GM13976 (cell line): ENCODE measurements around the gene ZC3H14.

Experiments
- DNase-seq: peaks from one replicate; pipeline ENCODE4 v3.0.0; 2012; ENCODE audit warnings: low spot score
- in situ Hi-C: fragments of 300-500 bp; cut with MboI; formaldehyde crosslinking; loops from one replicate; pipeline ENCODE4 v1.12.0; 2022; ENCODE audit warnings: low sequenced_read_pairs, mixed read lengths, inconsistent platforms; ENCODE audit not compliant: unreplicated experiment
- TF ChIP-seq, protein P1 (sequence below): IDR thresholded peaks from 2 replicates; pipeline ENCODE4 v1.5.1; 2012; ENCODE audit warnings: borderline replicate concordance, mild to moderate bottlenecking; ENCODE audit not compliant: insufficient read depth; ENCODE audit errors: extremely low read depth, missing control alignments, control extremely low read depth

Gene ZC3H14

DNA sequence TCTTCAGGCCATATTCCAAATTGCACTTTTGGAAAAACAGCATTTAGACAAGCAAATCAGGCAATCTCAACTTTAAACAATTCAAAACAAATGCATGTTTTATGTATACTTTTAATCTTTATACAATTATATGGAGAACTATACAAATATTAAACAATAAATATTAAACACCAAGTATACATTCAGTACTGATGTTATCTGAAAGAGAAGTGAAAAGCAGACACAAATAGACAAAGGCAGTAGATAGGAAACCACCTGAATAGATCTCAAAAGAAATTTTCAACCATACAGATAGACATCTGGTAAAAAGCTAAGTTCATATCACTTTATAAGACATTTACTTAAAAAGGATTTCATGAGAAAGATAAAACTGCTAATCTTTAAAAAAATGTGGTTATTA, 65.2 kb downstream of the ZC3H14 start:
- TF ChIP-seq, protein P1, sequence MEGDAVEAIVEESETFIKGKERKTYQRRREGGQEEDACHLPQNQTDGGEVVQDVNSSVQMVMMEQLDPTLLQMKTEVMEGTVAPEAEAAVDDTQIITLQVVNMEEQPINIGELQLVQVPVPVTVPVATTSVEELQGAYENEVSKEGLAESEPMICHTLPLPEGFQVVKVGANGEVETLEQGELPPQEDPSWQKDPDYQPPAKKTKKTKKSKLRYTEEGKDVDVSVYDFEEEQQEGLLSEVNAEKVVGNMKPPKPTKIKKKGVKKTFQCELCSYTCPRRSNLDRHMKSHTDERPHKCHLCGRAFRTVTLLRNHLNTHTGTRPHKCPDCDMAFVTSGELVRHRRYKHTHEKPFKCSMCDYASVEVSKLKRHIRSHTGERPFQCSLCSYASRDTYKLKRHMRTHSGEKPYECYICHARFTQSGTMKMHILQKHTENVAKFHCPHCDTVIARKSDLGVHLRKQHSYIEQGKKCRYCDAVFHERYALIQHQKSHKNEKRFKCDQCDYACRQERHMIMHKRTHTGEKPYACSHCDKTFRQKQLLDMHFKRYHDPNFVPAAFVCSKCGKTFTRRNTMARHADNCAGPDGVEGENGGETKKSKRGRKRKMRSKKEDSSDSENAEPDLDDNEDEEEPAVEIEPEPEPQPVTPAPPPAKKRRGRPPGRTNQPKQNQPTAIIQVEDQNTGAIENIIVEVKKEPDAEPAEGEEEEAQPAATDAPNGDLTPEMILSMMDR = no peak
- in situ Hi-C loops = no loop called here
- DNase-seq = no peak

DNA sequence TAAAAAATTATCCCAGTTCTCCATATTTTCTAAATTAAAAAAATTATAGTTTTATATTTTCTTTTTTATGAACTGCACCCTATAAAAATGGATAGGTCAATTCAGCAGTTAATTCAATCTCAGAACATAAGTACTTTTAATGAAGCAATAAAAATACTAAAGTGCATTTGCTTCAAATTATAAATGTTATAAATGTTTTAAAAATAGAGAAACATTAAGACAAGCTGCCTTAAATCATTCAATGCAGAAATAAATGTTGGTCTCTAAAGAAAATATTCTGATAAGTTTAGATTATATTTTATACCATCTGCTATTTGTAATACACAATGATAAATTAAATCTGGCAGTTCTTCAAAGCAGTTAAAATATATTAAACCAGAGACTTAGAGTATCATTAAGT, 65.6 kb downstream of the ZC3H14 start:
- TF ChIP-seq, protein P1 = no peak
- in situ Hi-C loops = no loop called here
- DNase-seq = no peak

DNA sequence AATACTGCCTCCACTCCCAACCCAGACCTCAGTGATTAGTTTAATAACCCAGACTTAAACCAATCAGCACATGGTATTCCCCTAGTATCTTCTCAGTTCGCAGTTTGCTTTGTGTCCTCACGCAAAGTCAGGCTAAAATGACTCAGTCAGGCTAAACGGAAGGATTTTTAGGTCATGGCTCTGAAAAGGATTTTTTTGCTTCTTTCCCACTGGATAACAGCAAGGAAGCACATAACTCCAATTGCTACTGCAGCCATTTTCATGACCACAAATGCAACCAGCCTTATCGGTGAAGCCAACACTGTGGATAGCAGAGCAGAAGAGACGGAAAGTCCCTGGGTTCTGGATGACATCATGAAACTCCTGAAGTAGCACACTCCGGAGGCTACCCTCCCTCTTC, 67.7 kb downstream of the ZC3H14 start:
- DNase-seq = peak; percentile 12
- in situ Hi-C loops = no loop called here
- TF ChIP-seq, protein P1 = no peak

DNA sequence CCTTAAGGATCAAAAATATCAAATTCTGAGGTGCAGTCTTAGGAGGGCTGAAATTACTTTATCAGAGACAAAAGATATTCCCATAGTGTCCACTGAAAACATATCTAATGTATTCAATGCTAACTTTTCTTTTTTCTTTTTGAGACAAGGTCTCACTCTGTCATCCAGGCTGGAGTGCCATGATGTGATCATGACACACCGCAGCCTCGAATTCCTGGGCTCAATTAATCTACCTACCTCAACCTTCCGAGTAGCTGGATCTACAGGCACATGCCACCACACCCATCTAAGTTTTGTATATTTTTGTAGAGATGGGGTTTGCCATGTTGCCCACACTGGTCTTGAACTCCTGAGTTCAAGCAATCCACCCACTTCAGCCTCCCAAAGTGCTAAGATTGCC, 68.3 kb downstream of the ZC3H14 start:
- DNase-seq = no peak
- in situ Hi-C loops = no loop called here
- TF ChIP-seq, protein P1 = no peak

DNA sequence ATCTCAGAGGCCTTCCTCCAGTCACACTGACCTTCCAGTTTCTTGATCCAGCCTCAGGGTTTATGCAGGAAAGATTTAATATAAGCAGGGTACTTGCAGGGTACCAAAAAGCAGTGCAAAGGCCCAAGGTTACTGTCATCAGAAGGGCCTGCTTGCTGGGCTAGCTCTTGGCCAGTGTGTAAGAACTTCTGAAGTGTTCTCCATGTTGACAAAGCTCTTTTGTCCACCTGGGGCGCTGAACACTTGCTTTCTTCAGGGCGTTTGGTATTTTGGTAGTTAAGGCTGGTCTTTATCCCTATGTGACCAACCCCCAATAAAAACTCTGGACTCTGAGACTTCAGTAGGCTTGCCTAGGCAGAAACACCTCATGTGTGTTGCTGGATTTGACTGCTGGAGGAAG, 69.7 kb downstream of the ZC3H14 start:
- in situ Hi-C loops = no loop called here
- DNase-seq = no peak
- TF ChIP-seq, protein P1 = no peak

DNA sequence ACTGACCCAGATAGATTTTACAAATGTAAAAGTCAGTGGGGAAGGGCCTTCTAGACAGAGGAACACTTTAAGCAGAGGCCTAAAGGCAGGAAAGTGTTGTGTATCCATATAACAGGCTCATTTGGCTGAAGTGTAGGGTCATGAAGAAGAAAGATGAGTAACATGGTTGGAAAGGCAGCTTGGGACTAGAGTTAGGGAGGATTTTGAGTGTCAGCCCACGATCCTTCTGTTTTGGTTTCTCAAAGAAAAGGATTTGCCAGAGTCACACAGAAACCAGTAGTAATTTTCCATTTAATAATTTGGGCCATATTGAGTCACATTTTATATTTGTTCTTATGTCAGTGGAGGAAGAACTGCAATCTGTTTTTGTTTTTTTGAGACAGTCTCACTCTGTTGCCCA, 76.4 kb downstream of the ZC3H14 start:
- no peak for DNase-seq
- TF ChIP-seq, protein P1 = no peak
- in situ Hi-C loops = no loop called here

DNA sequence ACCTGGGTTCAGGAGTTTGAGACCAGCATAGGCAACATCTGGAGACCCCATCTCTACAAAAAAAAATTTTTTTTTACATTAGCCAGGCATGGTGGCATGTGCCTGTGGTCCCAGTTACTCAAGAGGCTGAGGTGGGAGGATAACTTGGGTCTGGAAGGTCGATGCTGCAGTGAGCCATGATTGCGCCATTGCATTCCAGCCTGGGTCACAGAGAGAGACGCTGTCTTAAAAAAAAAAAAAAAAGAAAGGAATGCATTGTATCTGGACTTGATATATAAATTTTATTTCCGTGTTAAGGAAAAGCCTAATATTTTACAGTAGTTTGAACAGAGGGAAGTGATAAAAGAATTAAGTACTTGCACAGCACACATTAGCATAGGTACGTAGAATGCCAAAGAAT, 97.2 kb downstream of the ZC3H14 start:
- DNase-seq = no peak
- in situ Hi-C loops = loop anchor here (25.0 kb wide), 1 partner anchor 202 kb away; no protein-coding TSS in a partner anchor
- TF ChIP-seq, protein P1 = no peak
